Right lobe of liver (tissue), 4 donors: Measurements from ENCODE around the gene MSX1.

ENCODE experiments used
- POLR2A ChIP-seq: fragments of 450-650 bp; IDR thresholded peaks from one replicate; pipeline ENCODE4 v1.6.1; 2017; ENCODE audit warnings: antibody characterized with exemption, mild to moderate bottlenecking
- TF ChIP-seq, protein P1 (sequence below), 4 donors: fragments of 200-600 bp in 3 of 4; fragments of 450-650 bp in 1 of 4; IDR thresholded peaks; one replicate each; pipeline versions ENCODE4 v1.5.1 to v1.8.0; 2016 to 2022; ENCODE audit warnings: antibody characterized with exemption in 4 of 4, mild to moderate bottlenecking in 2 of 4
- donor health status: DM: no; HTN: no; CAD: no.
- donor health status: DM: no; HTN: no; CAD: no.
- donor health status: DM: no; HTN: yes; CAD: no.

DNA sequence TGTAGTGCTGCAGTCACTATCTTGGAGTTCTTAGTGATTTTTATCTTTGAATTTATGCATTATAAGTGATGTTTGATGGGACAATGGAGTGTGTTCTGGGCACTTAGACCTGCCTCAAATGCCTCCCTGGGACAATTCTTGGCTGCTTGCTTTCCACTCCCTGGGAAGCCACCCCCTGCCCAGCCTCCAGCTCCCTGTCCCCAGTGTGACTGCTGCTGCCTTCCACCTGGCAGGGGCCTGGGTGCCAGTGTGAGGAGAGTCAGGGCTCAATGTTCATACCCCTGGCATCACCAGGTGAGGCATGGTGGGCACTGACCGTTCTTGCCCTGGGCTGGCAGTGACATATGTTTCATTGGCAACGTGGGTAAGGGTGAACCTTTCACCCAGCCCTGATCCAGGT is 14.8 kb downstream of the MSX1 start:
- TF ChIP-seq, protein P1, sequence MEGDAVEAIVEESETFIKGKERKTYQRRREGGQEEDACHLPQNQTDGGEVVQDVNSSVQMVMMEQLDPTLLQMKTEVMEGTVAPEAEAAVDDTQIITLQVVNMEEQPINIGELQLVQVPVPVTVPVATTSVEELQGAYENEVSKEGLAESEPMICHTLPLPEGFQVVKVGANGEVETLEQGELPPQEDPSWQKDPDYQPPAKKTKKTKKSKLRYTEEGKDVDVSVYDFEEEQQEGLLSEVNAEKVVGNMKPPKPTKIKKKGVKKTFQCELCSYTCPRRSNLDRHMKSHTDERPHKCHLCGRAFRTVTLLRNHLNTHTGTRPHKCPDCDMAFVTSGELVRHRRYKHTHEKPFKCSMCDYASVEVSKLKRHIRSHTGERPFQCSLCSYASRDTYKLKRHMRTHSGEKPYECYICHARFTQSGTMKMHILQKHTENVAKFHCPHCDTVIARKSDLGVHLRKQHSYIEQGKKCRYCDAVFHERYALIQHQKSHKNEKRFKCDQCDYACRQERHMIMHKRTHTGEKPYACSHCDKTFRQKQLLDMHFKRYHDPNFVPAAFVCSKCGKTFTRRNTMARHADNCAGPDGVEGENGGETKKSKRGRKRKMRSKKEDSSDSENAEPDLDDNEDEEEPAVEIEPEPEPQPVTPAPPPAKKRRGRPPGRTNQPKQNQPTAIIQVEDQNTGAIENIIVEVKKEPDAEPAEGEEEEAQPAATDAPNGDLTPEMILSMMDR (IDR thresholded peaks at IDR 0.05): no peak
- no peak for TF ChIP-seq POLR2A
